ENCODE results near the gene ABHD17A.

ABHD17A gene

GRCh38 chr19:1872807-1873523 lies 12.3 kb downstream of the ABHD17A start:
- Histone ChIP-seq H3K4me3 (ENCODE audit: low read depth, low read length) (no peak overlapping the region), H3K36me3 (ENCODE audit: control insufficient read depth, insufficient read depth, low read length) (peaks cover 12% of the 10 kb centered on the region; the same call in 1 of the 2 replicates), H3K27ac (ENCODE audit: low read depth, low read length) (no peak overlapping the region), H3K9ac (ENCODE audit: low read depth, low read length) (no peak overlapping the region), H3K4me1 (ENCODE audit: control insufficient read depth, insufficient read depth, low read length) (peaks cover 7% of the 10 kb centered on the region; the same call in 1 of the 2 replicates), H3K9me3 (ENCODE audit: control insufficient read depth, insufficient read depth, low read length) (no peaks in the 10 kb centered on the region), H3K27me3 (ENCODE audit: control insufficient read depth, insufficient read depth, low read length) (no peaks in the 10 kb centered on the region)

GRCh38 chr19:1871630-1872029 lies 13.7 kb downstream of the ABHD17A start:
- no peak overlapping the region for H3K4me3 ChIP-seq (ENCODE audit: low read depth, low read length)
- no peak overlapping the region for H3K9ac ChIP-seq (ENCODE audit: low read depth, low read length)
- no peaks in the 10 kb centered on the region for H3K27me3 ChIP-seq (ENCODE audit: control insufficient read depth, insufficient read depth, low read length)
- H3K27ac ChIP-seq (ENCODE audit: low read depth, low read length): no peak overlapping the region
- H3K9me3 ChIP-seq (ENCODE audit: control insufficient read depth, insufficient read depth, low read length): no peaks in the 10 kb centered on the region
- peaks cover 7% of the 10 kb centered on the region; the same call in 1 of the 2 replicates for H3K4me1 ChIP-seq (ENCODE audit: control insufficient read depth, insufficient read depth, low read length)
- H3K36me3 ChIP-seq (ENCODE audit: control insufficient read depth, insufficient read depth, low read length): peaks cover 12% of the 10 kb centered on the region; the same call in 1 of the 2 replicates

- H3K9me3 ChIP-seq (ENCODE audit: control insufficient read depth, insufficient read depth, low read length): no peaks in the 10 kb centered on the region
- H3K27me3 ChIP-seq (ENCODE audit: control insufficient read depth, insufficient read depth, low read length): no peaks in the 10 kb centered on the region
- no peak overlapping the region for H3K27ac ChIP-seq (ENCODE audit: low read depth, low read length)
- H3K9ac ChIP-seq (ENCODE audit: low read depth, low read length): no peak overlapping the region
- peaks cover 7% of the 10 kb centered on the region; the same call in 1 of the 2 replicates for H3K4me1 ChIP-seq (ENCODE audit: control insufficient read depth, insufficient read depth, low read length)
- no peak overlapping the region for H3K4me3 ChIP-seq (ENCODE audit: low read depth, low read length)
- H3K36me3 ChIP-seq (ENCODE audit: control insufficient read depth, insufficient read depth, low read length): peaks cover 12% of the 10 kb centered on the region; the same call in 1 of the 2 replicates
Observed at GRCh38 chr19:1871140-1871597, 14.1 kb downstream of the ABHD17A start.

- Histone ChIP-seq H3K9me3 (ENCODE audit: control insufficient read depth, insufficient read depth, low read length) (no peaks in the 10 kb centered on the region), H3K9ac (ENCODE audit: low read depth, low read length) (no peak overlapping the region), H3K4me3 (ENCODE audit: low read depth, low read length) (no peak overlapping the region), H3K27me3 (ENCODE audit: control insufficient read depth, insufficient read depth, low read length) (no peaks in the 10 kb centered on the region), H3K27ac (ENCODE audit: low read depth, low read length) (no peak overlapping the region), H3K4me1 (ENCODE audit: control insufficient read depth, insufficient read depth, low read length) (no peaks in the 10 kb centered on the region), H3K36me3 (ENCODE audit: control insufficient read depth, insufficient read depth, low read length) (peaks cover 12% of the 10 kb centered on the region; the same call in 1 of the 2 replicates)
Observed at GRCh38 chr19:1868971-1869370, 16.3 kb downstream of the ABHD17A start.

GRCh38 chr19:1867349-1867724 lies 18.0 kb downstream of the ABHD17A start:
- Histone ChIP-seq H3K9me3 (ENCODE audit: control insufficient read depth, insufficient read depth, low read length) (no peaks in the 10 kb centered on the region), H3K36me3 (ENCODE audit: control insufficient read depth, insufficient read depth, low read length) (no peaks in the 10 kb centered on the region), H3K9ac (ENCODE audit: low read depth, low read length) (no peak overlapping the region), H3K4me3 (ENCODE audit: low read depth, low read length) (no peak overlapping the region), H3K27ac (ENCODE audit: low read depth, low read length) (no peak overlapping the region), H3K4me1 (ENCODE audit: control insufficient read depth, insufficient read depth, low read length) (no peaks in the 10 kb centered on the region), H3K27me3 (ENCODE audit: control insufficient read depth, insufficient read depth, low read length) (no peaks in the 10 kb centered on the region)

GRCh38 chr19:1866693-1867348 lies 18.5 kb downstream of the ABHD17A start:
- Histone ChIP-seq H3K36me3 (ENCODE audit: control insufficient read depth, insufficient read depth, low read length) (no peaks in the 10 kb centered on the region), H3K9ac (ENCODE audit: low read depth, low read length) (no peak overlapping the region), H3K27ac (ENCODE audit: low read depth, low read length) (no peak overlapping the region), H3K4me3 (ENCODE audit: low read depth, low read length) (no peak overlapping the region), H3K27me3 (ENCODE audit: control insufficient read depth, insufficient read depth, low read length) (peaks cover 5% of the 10 kb centered on the region), H3K9me3 (ENCODE audit: control insufficient read depth, insufficient read depth, low read length) (no peaks in the 10 kb centered on the region), H3K4me1 (ENCODE audit: control insufficient read depth, insufficient read depth, low read length) (no peaks in the 10 kb centered on the region)

GRCh38 chr19:1865172-1866010 lies 19.9 kb downstream of the ABHD17A start:
- peak overlapping the region; percentile 98 for H3K27ac ChIP-seq (ENCODE audit: low read depth, low read length)

GRCh38 chr19:1864480-1865171 lies 20.7 kb downstream of the ABHD17A start:
- H3K9ac ChIP-seq (ENCODE audit: low read depth, low read length): peak overlapping the region; percentile 94
- peak overlapping the region; percentile 98 for H3K27ac ChIP-seq (ENCODE audit: low read depth, low read length)
- peak overlapping the region; percentile 71 for H3K4me3 ChIP-seq (ENCODE audit: low read depth, low read length)
- no peaks in the 10 kb centered on the region for H3K9me3 ChIP-seq (ENCODE audit: control insufficient read depth, insufficient read depth, low read length)
- H3K36me3 ChIP-seq (ENCODE audit: control insufficient read depth, insufficient read depth, low read length): no peaks in the 10 kb centered on the region
- peaks cover 14% of the 10 kb centered on the region; the same call in 1 of the 2 replicates for H3K4me1 ChIP-seq (ENCODE audit: control insufficient read depth, insufficient read depth, low read length)
- peaks cover 16% of the 10 kb centered on the region for H3K27me3 ChIP-seq (ENCODE audit: control insufficient read depth, insufficient read depth, low read length)

More at GRCh38 chr19:1865172-1866010, 19.9 kb downstream of the ABHD17A start:
- H3K4me3 ChIP-seq (ENCODE audit: low read depth, low read length): peak overlapping the region; percentile 71; the same call in 1 of the 2 replicates
- no peaks in the 10 kb centered on the region for H3K9me3 ChIP-seq (ENCODE audit: control insufficient read depth, insufficient read depth, low read length)
- no peaks in the 10 kb centered on the region for H3K36me3 ChIP-seq (ENCODE audit: control insufficient read depth, insufficient read depth, low read length)
- H3K27me3 ChIP-seq (ENCODE audit: control insufficient read depth, insufficient read depth, low read length): peaks cover 16% of the 10 kb centered on the region
- peaks cover 10% of the 10 kb centered on the region; the same call in 1 of the 2 replicates for H3K4me1 ChIP-seq (ENCODE audit: control insufficient read depth, insufficient read depth, low read length)
- H3K9ac ChIP-seq (ENCODE audit: low read depth, low read length): peak overlapping the region; percentile 45

GRCh38 chr19:1863638-1864479 lies 21.4 kb downstream of the ABHD17A start:
- no peaks in the 10 kb centered on the region for H3K36me3 ChIP-seq (ENCODE audit: control insufficient read depth, insufficient read depth, low read length)
- H3K9me3 ChIP-seq (ENCODE audit: control insufficient read depth, insufficient read depth, low read length): no peaks in the 10 kb centered on the region
- H3K27ac ChIP-seq (ENCODE audit: low read depth, low read length): peak overlapping the region; percentile 98
- H3K9ac ChIP-seq (ENCODE audit: low read depth, low read length): peak overlapping the region; percentile 94
- peak overlapping the region; percentile 80 for H3K4me3 ChIP-seq (ENCODE audit: low read depth, low read length)
- H3K4me1 ChIP-seq (ENCODE audit: control insufficient read depth, insufficient read depth, low read length): peaks cover 17% of the 10 kb centered on the region
- peaks cover 16% of the 10 kb centered on the region for H3K27me3 ChIP-seq (ENCODE audit: control insufficient read depth, insufficient read depth, low read length)

GRCh38 chr19:1863328-1863637 lies 22.0 kb downstream of the ABHD17A start, which contains the start of gene KLF16:
KLF16 (minus strand) TSS chr19:1863579; CDS start chr19:1863497, 82 bp downstream.
- H3K27ac ChIP-seq (ENCODE audit: low read depth, low read length): peak within 1 kb of the TSS; percentile 98
- H3K27me3 ChIP-seq (ENCODE audit: control insufficient read depth, insufficient read depth, low read length): peaks cover 16% of the 10 kb centered on the region
- H3K4me3 ChIP-seq (ENCODE audit: low read depth, low read length): peak within 1 kb of the TSS; percentile 80
- peaks cover 22% of the 10 kb centered on the region for H3K4me1 ChIP-seq (ENCODE audit: control insufficient read depth, insufficient read depth, low read length)
- no peaks in the 10 kb centered on the region for H3K36me3 ChIP-seq (ENCODE audit: control insufficient read depth, insufficient read depth, low read length)
- peak within 1 kb of the TSS; percentile 94 for H3K9ac ChIP-seq (ENCODE audit: low read depth, low read length)
- H3K9me3 ChIP-seq (ENCODE audit: control insufficient read depth, insufficient read depth, low read length): no peaks in the 10 kb centered on the region
